Measurements from ENCODE around the gene EYA2.
"Not testable (repeated sequence)": the region's sequence is repeated elsewhere in the genome, so short reads cannot be mapped to it uniquely, and the experiment has no call there.

Gene EYA2

DNA sequence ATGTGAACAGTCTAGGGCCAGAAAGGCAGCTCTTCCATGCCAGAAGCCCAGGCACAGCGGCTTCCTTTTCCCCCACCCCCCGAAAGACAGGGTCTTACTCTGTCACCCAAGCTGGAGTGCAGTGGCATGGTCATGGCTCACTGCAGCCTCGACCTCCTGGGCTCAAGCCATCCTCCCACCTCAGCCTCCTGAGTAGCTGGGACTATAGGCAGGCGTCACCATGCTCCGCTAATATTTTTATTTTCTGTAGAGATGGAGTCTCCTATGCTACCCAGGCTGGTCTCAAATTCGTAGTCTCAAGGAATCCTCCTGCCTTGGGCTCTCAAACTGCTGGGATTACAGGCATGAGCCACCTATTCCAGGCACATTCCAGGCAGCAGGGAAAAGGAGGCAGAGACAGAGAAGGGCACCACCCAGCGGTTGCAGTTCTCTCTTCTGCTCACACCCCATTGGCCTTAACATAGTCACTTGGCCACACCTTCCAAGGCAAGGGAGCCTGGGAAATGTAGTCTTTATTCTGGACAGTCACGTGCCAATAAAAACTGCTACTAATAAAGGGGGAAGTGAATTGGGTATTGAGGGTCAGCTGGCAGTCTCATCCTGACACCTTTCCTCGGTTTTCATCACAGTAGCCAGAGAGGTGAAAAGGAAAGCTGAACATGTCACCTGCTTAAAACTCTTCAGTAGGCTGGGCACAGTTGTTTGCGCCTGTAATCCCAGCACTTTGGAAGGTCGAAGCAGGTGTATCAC, 255.9 kb downstream of the EYA2 start:
- DNase-seq, result no peak

GRCh38 chr20:47152068-47152467, 257.4 kb downstream of the EYA2 start:
- DNase-seq, result no peak

GRCh38 chr20:47154089-47154488, 259.4 kb downstream of the EYA2 start:
- DNase-seq, result no peak

GRCh38 chr20:47156301-47157137, 261.9 kb downstream of the EYA2 start:
- no peak for DNase-seq

- no peak for DNase-seq
Observed at GRCh38 chr20:47159166-47159565, 264.5 kb downstream of the EYA2 start.

DNA sequence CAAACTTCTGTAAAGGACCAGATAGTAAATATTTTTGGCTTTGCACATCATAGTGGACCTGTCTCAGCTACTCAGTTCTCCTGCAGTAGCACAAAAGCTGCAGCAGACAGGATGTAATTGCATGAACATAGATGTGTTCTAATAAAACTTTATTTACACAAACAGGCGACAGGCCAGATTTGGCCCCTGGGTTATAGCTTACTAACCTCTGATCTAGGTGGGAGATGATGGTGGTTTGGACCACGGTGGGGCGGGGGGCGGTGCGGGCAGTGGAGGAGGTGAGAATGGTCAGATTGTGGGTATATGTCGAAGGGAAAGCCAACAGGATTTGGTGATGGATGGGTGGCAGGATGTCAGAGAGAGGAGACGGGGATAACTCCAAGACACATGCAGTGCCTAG, 265.6 kb downstream of the EYA2 start:
- DNase-seq, result no peak

DNA sequence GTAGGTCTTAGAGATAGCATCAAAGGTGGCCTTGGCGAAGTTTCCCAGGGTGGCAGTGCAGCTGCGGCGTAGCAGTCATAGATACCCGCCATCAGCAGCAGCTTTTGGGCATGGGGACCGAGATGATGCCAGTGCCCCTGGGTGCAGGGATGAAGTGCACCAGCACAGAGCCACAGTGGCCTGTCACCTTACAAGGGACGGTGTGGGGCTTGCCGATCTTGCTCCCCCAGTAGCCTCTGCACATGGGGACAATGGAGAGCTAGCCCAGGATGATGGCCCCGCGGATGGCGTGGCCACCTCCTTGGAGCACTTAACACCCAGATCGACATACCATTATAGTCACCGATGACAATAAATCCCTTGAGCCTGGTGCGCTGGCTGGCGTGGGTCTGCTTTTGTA, 266.3 kb downstream of the EYA2 start:
- no peak for DNase-seq

- no peak for DNase-seq
Observed at GRCh38 chr20:47161411-47161810, 266.8 kb downstream of the EYA2 start.

DNA sequence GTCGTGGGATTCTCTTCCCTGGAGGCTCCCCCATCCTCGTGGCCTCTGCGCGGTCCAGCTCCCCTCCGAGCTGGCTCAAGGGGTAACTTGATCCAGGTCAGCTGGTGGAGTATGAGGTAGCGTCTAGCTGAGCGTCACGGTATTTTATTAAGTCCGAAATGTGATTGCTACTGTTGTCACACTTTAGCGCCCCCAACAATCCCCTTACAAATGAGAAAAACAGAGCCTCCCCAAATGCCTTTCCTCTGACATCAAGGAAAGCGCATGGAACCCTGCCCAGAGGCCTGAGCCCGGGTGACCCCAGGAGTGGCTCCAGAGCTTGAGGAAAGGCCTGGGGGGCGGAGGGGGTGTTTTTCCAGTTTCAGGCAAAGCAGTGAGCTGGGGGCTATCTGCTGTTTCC, 269.5 kb downstream of the EYA2 start:
- no peak for DNase-seq

GRCh38 chr20:47165376-47165865, 270.8 kb downstream of the EYA2 start:
- no peak for DNase-seq

DNA sequence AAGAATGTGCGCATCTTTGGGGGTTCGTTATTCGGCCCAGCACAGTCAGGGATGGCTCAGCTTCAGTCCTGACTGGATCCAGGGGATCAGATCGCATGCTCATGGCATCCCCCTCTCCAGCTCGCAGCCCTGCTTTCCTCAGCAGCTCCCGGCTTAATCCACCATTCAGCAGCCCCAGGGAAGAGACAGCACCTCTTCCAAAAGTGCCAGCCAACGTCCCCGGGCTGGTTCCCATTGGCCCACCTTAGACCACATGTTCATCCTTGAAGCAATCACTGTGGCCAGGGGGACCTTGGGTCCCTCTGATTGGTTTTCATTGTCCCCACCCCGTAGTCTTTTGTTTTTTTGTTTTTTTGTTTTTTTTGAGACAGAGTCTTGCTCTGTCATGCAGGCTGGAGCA, 273.2 kb downstream of the EYA2 start:
- DNase-seq, result no peak

DNA sequence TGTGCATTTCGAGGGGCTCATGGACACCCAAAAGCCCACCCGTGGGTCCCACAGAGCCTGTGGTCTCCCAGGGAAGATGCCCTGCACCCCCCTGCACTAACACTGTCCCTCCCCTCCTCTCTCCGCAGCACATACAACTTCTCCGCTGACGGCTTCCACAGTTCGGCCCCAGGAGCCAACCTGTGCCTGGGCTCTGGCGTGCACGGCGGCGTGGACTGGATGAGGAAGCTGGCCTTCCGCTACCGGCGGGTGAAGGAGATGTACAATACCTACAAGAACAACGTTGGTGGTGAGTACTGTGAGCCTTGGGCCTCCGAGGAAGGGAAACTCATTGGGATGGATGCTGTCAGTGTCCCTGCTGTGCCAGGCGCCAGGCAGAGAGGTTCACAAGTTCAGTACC, 277.9 kb downstream of the EYA2 start:
- no peak for DNase-seq

GRCh38 chr20:47173596-47174216, 279.1 kb downstream of the EYA2 start:
- no peak for DNase-seq

DNA sequence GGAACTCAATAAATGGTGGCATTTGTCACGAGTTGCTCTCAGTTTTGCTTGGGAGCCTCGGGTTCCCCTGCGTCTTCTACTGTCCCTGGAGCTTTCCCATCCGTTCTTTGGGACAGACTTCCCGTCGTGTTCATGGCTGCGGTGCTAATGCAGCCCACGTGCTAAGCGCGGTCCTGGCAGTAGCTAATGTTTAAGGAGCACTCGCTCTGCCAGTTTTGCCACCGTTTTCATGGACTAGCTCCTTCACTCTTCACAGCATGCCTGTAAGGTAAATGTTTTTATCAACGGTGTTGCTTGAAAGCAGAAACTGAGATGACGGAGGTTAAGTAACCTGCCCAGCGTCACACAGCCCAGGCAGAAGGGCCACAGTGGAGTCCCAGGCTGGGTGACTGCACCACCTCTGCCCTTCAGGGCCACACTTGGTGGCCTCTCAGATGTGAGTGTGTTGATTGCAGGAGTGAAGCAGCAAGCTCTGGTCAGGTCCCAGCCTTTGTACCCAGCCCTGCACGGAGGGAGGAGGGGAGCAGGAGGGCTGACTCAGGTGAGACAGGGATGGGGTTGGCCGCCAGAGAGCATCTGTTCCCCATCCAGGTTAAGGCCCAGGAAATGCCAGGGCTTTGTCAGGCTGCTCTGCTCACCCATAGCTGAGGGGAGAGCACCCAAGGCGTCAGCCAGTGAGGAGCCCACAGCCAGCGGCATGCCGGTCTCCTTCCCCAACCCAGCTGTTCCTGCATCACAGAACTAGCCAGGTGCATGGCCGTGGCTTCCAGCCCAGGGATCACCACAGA, 280.0 kb downstream of the EYA2 start:
- no peak for DNase-seq

- no peak for DNase-seq
Observed at GRCh38 chr20:47175493-47175892, 280.9 kb downstream of the EYA2 start.

DNA sequence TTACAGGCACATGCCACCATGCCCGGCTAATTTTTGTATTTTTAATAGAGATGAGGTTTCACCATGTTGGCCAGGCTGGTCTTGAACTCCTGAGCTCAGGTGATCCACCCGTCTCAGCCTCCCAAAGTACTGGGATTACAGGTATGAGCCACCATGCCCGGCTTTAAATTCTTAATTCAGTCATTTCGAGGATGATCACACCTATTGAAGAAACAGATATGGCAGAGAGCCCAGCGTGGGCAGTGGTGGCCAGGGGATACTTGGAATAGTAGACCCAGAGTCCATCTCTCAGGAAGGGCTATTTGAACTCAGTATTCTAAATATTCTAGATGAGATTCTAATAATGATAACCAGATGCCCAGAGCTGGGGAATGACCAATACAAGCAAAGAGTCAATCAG, 281.6 kb downstream of the EYA2 start:
- not testable (repeated sequence) for DNase-seq

GRCh38 chr20:47178277-47178676, 283.6 kb downstream of the EYA2 start:
- DNase-seq, result no peak

- no peak for DNase-seq
Observed at GRCh38 chr20:47178851-47179250, 284.2 kb downstream of the EYA2 start.

DNA sequence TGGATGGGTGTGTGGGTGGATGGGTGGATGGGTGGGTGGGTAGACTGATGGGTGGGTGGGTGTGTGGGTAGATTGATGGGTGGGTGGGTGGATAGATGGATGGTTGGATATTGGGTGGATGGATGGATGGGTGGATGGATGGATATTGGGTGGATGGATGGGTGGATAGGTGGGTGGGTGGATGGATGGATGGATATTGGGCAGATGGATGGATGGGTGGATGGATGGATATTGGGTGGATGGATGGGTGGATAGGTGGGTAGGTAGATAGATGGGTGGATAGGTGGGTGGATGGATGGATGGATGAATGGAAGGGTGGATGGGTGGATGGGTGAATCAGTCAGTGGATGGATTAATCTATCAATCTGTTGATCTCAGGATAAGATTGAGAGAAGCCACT, 284.6 kb downstream of the EYA2 start:
- DNase-seq, result no peak

DNA sequence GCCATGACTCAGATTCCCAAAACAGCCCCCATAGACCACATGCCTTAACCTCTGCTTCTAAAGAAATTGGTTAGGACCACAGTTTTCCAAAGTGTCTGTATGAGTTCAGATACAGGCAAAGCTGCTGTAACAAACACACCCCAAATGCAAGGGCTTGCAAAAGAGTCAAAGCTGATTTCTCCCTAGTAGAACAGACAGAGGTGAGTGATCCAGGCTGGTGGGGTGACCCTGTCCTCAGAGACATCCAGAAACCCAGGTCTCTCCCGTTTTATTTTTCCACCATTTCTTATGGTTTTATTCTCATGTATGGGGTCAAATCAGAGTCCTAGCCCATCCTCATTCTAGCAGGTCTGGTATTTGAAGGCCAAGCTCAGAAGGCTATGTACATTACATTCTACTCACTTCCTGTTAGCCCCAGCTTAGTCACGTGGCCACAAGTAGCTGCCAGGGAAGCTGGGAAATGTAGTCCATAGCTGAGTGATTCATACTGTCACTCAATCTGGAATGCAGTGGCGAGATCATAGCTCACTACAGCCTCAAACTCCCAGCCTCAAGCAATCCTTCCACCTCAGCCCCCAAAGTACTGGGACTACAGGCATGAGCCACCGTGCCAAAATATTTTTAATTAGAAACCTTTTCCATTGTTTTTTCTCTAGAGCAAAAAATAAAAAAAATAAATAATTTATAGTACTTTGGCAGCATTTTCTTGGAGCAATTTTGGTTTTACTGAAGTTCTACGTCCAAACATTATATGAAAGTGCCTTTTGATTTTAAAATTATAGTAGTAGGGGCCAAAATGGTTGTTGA, 286.6 kb downstream of the EYA2 start:
- DNase-seq, result no peak

- no peak for DNase-seq
Observed at GRCh38 chr20:47183367-47183766, 288.7 kb downstream of the EYA2 start.

All from activated naive CD4-positive, alpha-beta T cell treated with Interleukin-2 at 50 U/mL for 16 hours (primary cell).